SK-N-SH (cell line): Measurements from ENCODE around the gene DNTT. TPM values are rescaled to one million over a fixed set of nuclear protein-coding genes. Genes with fewer than 3 reads are reported as not detected.

Experiments used
- CTCF ChIA-PET: fragments of 300-600, 350-600 bp; formaldehyde crosslinking; extraction: SDS; loops from one replicate; lab custom pipeline; 2021; lab: Yijun Ruan, JAX
- POLR2A ChIA-PET: fragments of 350-600 bp; sonication (Branson Sonifier 250); formaldehyde crosslinking; extraction: SDS; loops from one replicate; lab custom pipeline; 2020; ENCODE audit warnings: antibody characterized with exemption, inconsistent platforms; lab: Yijun Ruan, JAX
- DNase-seq: peaks from one replicate; pipeline ENCODE4 v3.0.0; 2012
- H2AFZ ChIP-seq: fragments of 200-600 bp; sonication (generic); 2 replicates; pipeline ENCODE4 v1.8.1; 2016; ENCODE audit warnings: antibody characterized with exemption, mild to moderate bottlenecking, low read depth
- H3F3A ChIP-seq: fragments of 200-600 bp; sonication (generic); replicated peaks from 2 replicates; pipeline ENCODE3; 2016; ENCODE audit warnings: antibody characterized with exemption, mild to moderate bottlenecking; ENCODE audit not compliant: insufficient read depth
- H3K27ac ChIP-seq, 2 experiments: fragments of 200-500 bp in 1 of 2; fragments of 200-600 bp in 1 of 2; sonication (Bioruptor generic) in 1 of 2; sonication (generic), shearing (Covaris generic) in 1 of 2; 2 replicates each; pipeline versions ENCODE4 v1.5.1 to v1.6.1; 2014 to 2016; ENCODE audit warnings: low read depth in 2 of 2, inconsistent platforms in 1 of 2, low read length in 1 of 2, mild to moderate bottlenecking in 1 of 2, mixed read lengths in 1 of 2
- H3K27me3 ChIP-seq: fragments of 200-600 bp; sonication (generic), shearing (Covaris generic); 2 replicates; pipeline ENCODE4 v1.6.1; 2016; ENCODE audit warnings: mixed run types; ENCODE audit not compliant: insufficient read depth
- H3K36me3 ChIP-seq, 2 experiments: fragments of 200-500 bp in 1 of 2; fragments of 200-600 bp in 1 of 2; sonication (Bioruptor generic) in 1 of 2; sonication (generic) in 1 of 2; replicated peaks in 1 of 2; 2 replicates each; pipeline versions ENCODE3 to v1.5.1; 2014 to 2016; ENCODE audit warnings: low read length in 1 of 2, mild to moderate bottlenecking in 1 of 2; ENCODE audit not compliant: insufficient read depth in 2 of 2, control insufficient read depth in 1 of 2
- H3K4me1 ChIP-seq, 2 experiments: fragments of 200-500 bp in 1 of 2; fragments of 200-600 bp in 1 of 2; sonication (Bioruptor generic) in 1 of 2; sonication (generic), shearing (Covaris generic) in 1 of 2; 2 replicates each; pipeline versions ENCODE4 v1.5.1 to v1.6.1; 2014 to 2016; ENCODE audit warnings: low read depth in 1 of 2, low read length in 1 of 2, mixed run types in 1 of 2; ENCODE audit not compliant: insufficient read depth in 2 of 2, control insufficient read depth in 1 of 2
- H3K4me2 ChIP-seq: fragments of 200-600 bp; sonication (generic), shearing (Covaris generic); 2 replicates; pipeline ENCODE4 v1.6.1; 2017; ENCODE audit warnings: mixed run types
- H3K4me3 ChIP-seq, 2 experiments: fragments of 200-500 bp in 1 of 2; fragments of 200-600 bp in 1 of 2; sonication (Bioruptor generic) in 1 of 2; sonication (generic), shearing (Covaris generic) in 1 of 2; 2 replicates each; pipeline versions ENCODE4 v1.5.1 to v1.8.1; 2014 to 2016; ENCODE audit warnings: low read depth in 2 of 2, inconsistent platforms in 1 of 2, low read length in 1 of 2, mild to moderate bottlenecking in 1 of 2, mixed read lengths in 1 of 2, moderate library complexity in 1 of 2
- H3K79me2 ChIP-seq: fragments of 200-600 bp; sonication (generic); 2 replicates; pipeline ENCODE4 v1.8.1; 2017; ENCODE audit warnings: mild to moderate bottlenecking; ENCODE audit not compliant: insufficient read depth
- H3K9ac ChIP-seq: fragments of 200-600 bp; sonication (generic); 2 replicates; pipeline ENCODE4 v1.6.1; 2017; ENCODE audit warnings: mixed run types
- H3K9me2 ChIP-seq: fragments of 200-600 bp; sonication (generic); 2 replicates; pipeline ENCODE4 v1.6.1; 2017; ENCODE audit warnings: mixed run types
- H3K9me3 ChIP-seq: fragments of 200-600 bp; sonication (generic); 2 replicates; pipeline ENCODE4 v1.6.1; 2017; ENCODE audit warnings: mixed run types, mild to moderate bottlenecking, moderate library complexity
- H4K20me1 ChIP-seq: fragments of 200-600 bp; sonication (generic); 2 replicates; pipeline ENCODE4 v1.6.1; 2017; ENCODE audit warnings: mild to moderate bottlenecking, mixed run types; ENCODE audit not compliant: insufficient read depth
- CTCF ChIP-seq: fragments of 200-600 bp; sonication (generic); IDR thresholded peaks from 2 replicates; pipeline ENCODE4 v1.6.1; 2017; ENCODE audit warnings: antibody characterized with exemption, mild to moderate bottlenecking, moderate library complexity
- MEF2A ChIP-seq: IDR thresholded peaks from 2 replicates; pipeline ENCODE4 v1.4.0; 2012; ENCODE audit warnings: low read depth, borderline replicate concordance
- MXI1 ChIP-seq: IDR thresholded peaks from 2 replicates; pipeline ENCODE4 v1.6.1; 2012; ENCODE audit warnings: mild to moderate bottlenecking, low read depth, low read length, improper control_type of control experiment
- POLR2AphosphoS5 ChIP-seq: IDR thresholded peaks from 2 replicates; pipeline ENCODE4 v1.6.1; 2012; ENCODE audit warnings: low read depth, low read length
- REST ChIP-seq: IDR thresholded peaks from 2 replicates; pipeline ENCODE4 v1.6.1; 2012; ENCODE audit warnings: mild to moderate bottlenecking, low read depth, low read length, moderate library complexity
- TEAD4 ChIP-seq: IDR thresholded peaks from 2 replicates; pipeline ENCODE4 v1.4.0; 2012; ENCODE audit warnings: mild to moderate bottlenecking, borderline replicate concordance; ENCODE audit not compliant: insufficient read depth
- WGBS: methylation state at CpG from one replicate; pipeline ENCODE4 v1.1.6; 2017; ENCODE audit warnings: low lambda C conversion rate; 5-methylcytosine and 5-hydroxymethylcytosine counted together
- polyA plus RNA-seq, 3 experiments: library from polyadenylated mRNA; depleted of rRNA; stranded (reverse); fragments of >200 nt; gene quantifications; 2 replicates each; pipeline ENCODE4 v1.2.3, GENCODE V29; 2012

DNTT gene
- polyA plus RNA-seq, 1 of the 3 experiments (the other 2 are of a cell fraction), result not detected

- H3K9ac ChIP-seq, result no peak overlapping the region
- no peaks in the 10 kb centered on the region for H3F3A ChIP-seq
- no peaks in the 10 kb centered on the region for H3K9me3 ChIP-seq
- no peaks in the 10 kb centered on the region for H3K36me3 ChIP-seq
- H3K9me2 ChIP-seq, result no peaks in the 10 kb centered on the region
- 23% methylated on average over 1 of the region's 1 CpG for WGBS
- no peak for TF ChIP-seq CTCF
- TF ChIP-seq TEAD4, result no peak
- no peak for TF ChIP-seq POLR2AphosphoS5
- H3K27ac ChIP-seq, result no peak overlapping the region
- ChIA-PET POLR2A (no interaction called here), CTCF (interaction anchor here (1.1 to 3.9 kb wide), 5 partner anchors 10 to 294 kb away, joined by 3 to 15 read pairs (median 3); no protein-coding TSS in a partner anchor)
- H3K4me2 ChIP-seq, result no peak overlapping the region
- H3K4me1 ChIP-seq, result no peaks in the 10 kb centered on the region
- H3K4me3 ChIP-seq, result no peak overlapping the region
- H3K27me3 ChIP-seq, result no peaks in the 10 kb centered on the region; the same call in 1 of the 2 replicates
- no peak overlapping the region for H2AFZ ChIP-seq
- no peak for DNase-seq
- no peaks in the 10 kb centered on the region for H4K20me1 ChIP-seq
- H3K79me2 ChIP-seq, result no peaks in the 10 kb centered on the region
Observed at GRCh38 chr10:96310321-96310669, 6.1 kb downstream of the DNTT start.

DNA sequence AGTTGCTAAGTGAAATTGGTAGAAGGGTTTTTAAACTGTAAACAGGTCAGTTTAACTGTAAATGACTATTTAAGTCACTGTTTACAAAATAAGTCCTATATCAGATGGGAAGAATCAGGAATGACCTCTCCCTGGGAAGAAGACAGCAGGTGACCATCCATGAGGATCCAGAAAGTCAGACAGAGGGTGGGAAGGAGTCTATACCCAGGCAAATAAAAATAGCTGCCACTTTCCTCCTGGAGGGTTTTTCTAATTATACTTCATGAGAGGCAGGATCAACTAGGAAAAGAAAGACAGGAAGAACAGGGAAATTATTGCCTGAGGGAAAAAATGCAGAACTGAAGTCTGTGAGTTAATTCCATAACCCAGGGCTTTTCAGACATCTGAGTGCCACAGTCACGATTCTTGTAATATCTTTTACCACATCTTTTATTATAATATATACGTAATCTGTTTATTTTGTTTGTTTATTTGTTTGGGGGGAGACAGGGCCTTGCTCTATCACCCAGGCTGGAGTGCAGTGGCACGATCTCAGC is 7.0 kb downstream of the DNTT start:
- Histone ChIP-seq H3K9me3 (no peaks in the 10 kb centered on the region), H3K36me3 (no peaks in the 10 kb centered on the region), H3F3A (no peaks in the 10 kb centered on the region), H2AFZ (no peak overlapping the region), H3K27me3 (no peaks in the 10 kb centered on the region; the same call in 1 of the 2 replicates), H4K20me1 (no peaks in the 10 kb centered on the region), H3K4me2 (no peak overlapping the region), H3K9me2 (no peaks in the 10 kb centered on the region), H3K4me3 (no peak overlapping the region), H3K4me1 (no peaks in the 10 kb centered on the region), H3K27ac (no peak overlapping the region), H3K79me2 (no peaks in the 10 kb centered on the region), H3K9ac (no peak overlapping the region)
- POLR2A ChIA-PET, result no interaction called here
- CTCF ChIA-PET, result interaction anchor here (0.6 to 3.9 kb wide), 2 partner anchors 24 to 82 kb away, joined by 3 to 15 read pairs; no protein-coding TSS in a partner anchor
- no peak for TF ChIP-seq MEF2A
- TF ChIP-seq MXI1, result no peak
- TF ChIP-seq REST, result no peak
- TF ChIP-seq TEAD4, result no peak
- DNase-seq, result no peak
- WGBS, result 27% methylated on average over 3 of the region's 3 CpGs
